ENCODE measurements around the gene MCRIP2. TPM values are rescaled to one million over a fixed set of nuclear protein-coding genes. Genes with fewer than 3 reads are reported as not detected.

Gene MCRIP2
- total RNA-seq, 1 experiment from 2014 or later, result 3.0 TPM

Other genes with a start within 250 kb of the MCRIP2 start
- gene NME4, start 244.6 kb upstream of the MCRIP2 start, total RNA-seq (2014; rRNA removed; shearing (Covaris generic)), result 62.7 and 82.9 TPM in 2 replicates
- 0.69 and 5.8 TPM in 2 replicates for gene DECR2, start 239.9 kb upstream of the MCRIP2 start, total RNA-seq (2014; rRNA removed; shearing (Covaris generic))
- gene RAB11FIP3, start 216.2 kb upstream of the MCRIP2 start, total RNA-seq (2014; rRNA removed; shearing (Covaris generic)), result 21.1 and 23.6 TPM in 2 replicates
- gene CAPN15, start 114.1 kb upstream of the MCRIP2 start, total RNA-seq (2014; rRNA removed; shearing (Covaris generic)), result 44.4 and 46.1 TPM in 2 replicates
- gene PRR35, start 81.4 kb upstream of the MCRIP2 start, total RNA-seq (2014; rRNA removed; shearing (Covaris generic)), result not detected in 2 replicates
- 0.37 TPM in 1 of 2 replicates, not detected in the other for gene NHLRC4, start 74.8 kb upstream of the MCRIP2 start, total RNA-seq (2014; rRNA removed; shearing (Covaris generic))
- 19.6 and 33.8 TPM in 2 replicates for gene PIGQ, start 71.9 kb upstream of the MCRIP2 start, total RNA-seq (2014; rRNA removed; shearing (Covaris generic))
- gene RAB40C, start 51.8 kb upstream of the MCRIP2 start, total RNA-seq (2014; rRNA removed; shearing (Covaris generic)), result 10.2 and 17.8 TPM in 2 replicates
- gene WFIKKN1, start 10.8 kb upstream of the MCRIP2 start, total RNA-seq (2014; rRNA removed; shearing (Covaris generic)), result 0.39 and 0.41 TPM in 2 replicates
- 73.1 and 86.6 TPM in 2 replicates for gene METTL26, start 5.5 kb upstream of the MCRIP2 start, total RNA-seq (2014; rRNA removed; shearing (Covaris generic))
- 12.1 and 31.9 TPM in 2 replicates for gene WDR90, start 7.5 kb downstream of the MCRIP2 start, total RNA-seq (2014; rRNA removed; shearing (Covaris generic))
- gene RHOT2, start 26.3 kb downstream of the MCRIP2 start, total RNA-seq (2014; rRNA removed; shearing (Covaris generic)), result 51.2 and 64.3 TPM in 2 replicates
- gene RHBDL1, start 33.8 kb downstream of the MCRIP2 start, total RNA-seq (2014; rRNA removed; shearing (Covaris generic)), result 1.1 and 13.1 TPM in 2 replicates
- gene STUB1, start 38.6 kb downstream of the MCRIP2 start, total RNA-seq (2014; rRNA removed; shearing (Covaris generic)), result 150 and 253 TPM in 2 replicates
- gene JMJD8, start 42.5 kb downstream of the MCRIP2 start, total RNA-seq (2014; rRNA removed; shearing (Covaris generic)), result 13.9 and 25.7 TPM in 2 replicates
- gene WDR24, start 48.6 kb downstream of the MCRIP2 start, total RNA-seq (2014; rRNA removed; shearing (Covaris generic)), result 2.1 TPM in 2 replicates
- gene FBXL16, start 64.0 kb downstream of the MCRIP2 start, total RNA-seq (2014; rRNA removed; shearing (Covaris generic)), result 0.13 TPM in 1 of 2 replicates, not detected in the other
- 75.5 and 99.3 TPM in 2 replicates for gene METRN, start 73.3 kb downstream of the MCRIP2 start, total RNA-seq (2014; rRNA removed; shearing (Covaris generic))
- 43.7 and 95.5 TPM in 2 replicates for gene ANTKMT, start 79.3 kb downstream of the MCRIP2 start, total RNA-seq (2014; rRNA removed; shearing (Covaris generic))
- 0.26 TPM in 1 of 2 replicates, not detected in the other for gene CCDC78, start 84.6 kb downstream of the MCRIP2 start, total RNA-seq (2014; rRNA removed; shearing (Covaris generic))
- 7.8 and 16.6 TPM in 2 replicates for gene HAGHL, start 85.3 kb downstream of the MCRIP2 start, total RNA-seq (2014; rRNA removed; shearing (Covaris generic))
- gene CIAO3, start 99.2 kb downstream of the MCRIP2 start, total RNA-seq (2014; rRNA removed; shearing (Covaris generic)), result 24.2 and 27.4 TPM in 2 replicates
- not detected in 2 replicates for gene MSLN, start 118.9 kb downstream of the MCRIP2 start, total RNA-seq (2014; rRNA removed; shearing (Covaris generic))
- gene RPUSD1, start 146.6 kb downstream of the MCRIP2 start, total RNA-seq (2014; rRNA removed; shearing (Covaris generic)), result 35.7 and 46.5 TPM in 2 replicates
- gene CHTF18, start 146.8 kb downstream of the MCRIP2 start, total RNA-seq (2014; rRNA removed; shearing (Covaris generic)), result 25.4 and 30.6 TPM in 2 replicates
- not detected in 2 replicates for gene GNG13, start 158.9 kb downstream of the MCRIP2 start, total RNA-seq (2014; rRNA removed; shearing (Covaris generic))